Measurements from ENCODE around the gene PCBP3. TPM values are rescaled to one million over a fixed set of nuclear protein-coding genes. Genes with fewer than 3 reads are reported as not detected.
A peak's percentile ranks its signal among the peaks of the same experiment; 100 is the strongest.

PCBP3 gene
- total and polyA plus RNA-seq, 8 donors = 0.83 to 4.3 (median 1.7) TPM

DNA sequence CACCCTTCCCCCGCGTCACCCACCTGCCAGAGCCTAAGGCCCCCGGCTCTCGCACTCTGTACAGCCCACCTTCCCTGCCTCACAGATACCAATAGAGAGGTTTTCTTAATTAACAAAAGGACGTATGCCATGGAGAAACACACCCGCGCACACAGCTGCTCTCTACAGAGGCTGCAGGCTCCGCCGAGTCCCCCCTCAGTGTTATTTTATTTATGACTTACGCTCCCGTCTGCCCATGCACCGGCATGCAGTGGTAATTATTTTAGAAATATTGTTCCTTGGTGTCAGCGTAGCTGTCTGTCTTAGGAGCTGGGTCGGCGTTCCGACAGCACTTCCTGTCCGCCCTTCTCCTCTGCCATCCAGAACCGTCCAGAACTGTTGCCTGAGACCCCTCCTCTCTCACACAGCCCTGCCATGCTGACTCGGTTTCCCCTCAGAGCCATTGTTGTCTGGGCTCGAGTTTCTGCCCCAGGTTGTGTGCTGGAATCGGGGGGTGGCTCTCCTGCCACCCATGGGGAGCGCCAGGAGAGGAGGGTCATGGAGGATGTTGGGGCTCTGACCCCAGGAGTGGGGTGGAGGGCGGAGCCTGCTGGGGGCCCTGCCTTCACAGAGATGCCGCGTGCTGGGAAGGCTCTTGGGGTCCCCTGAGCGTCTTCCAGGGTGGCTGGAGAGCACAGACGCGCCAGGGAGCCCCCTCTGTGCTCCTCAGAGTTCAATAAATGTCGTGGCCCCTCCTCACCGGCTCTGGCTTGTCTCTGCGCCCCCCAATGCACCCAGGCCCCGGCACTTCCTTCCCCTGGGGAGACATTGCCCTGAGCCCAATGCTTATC lies 298.4 kb downstream of the PCBP3 start:
- no peak for FAIRE-seq
- WGBS, 2 donors = 70 to 84% methylated on average over 32 of the region's 32 CpGs
- Histone ChIP-seq H3K4me1 (no peaks in the 10 kb centered on the region), H3K27me3 (no peaks in the 10 kb centered on the region), H3K4me3 (no peak overlapping the region), H3K9me3 (no peaks in the 10 kb centered on the region), H3K36me3 (no peaks in the 10 kb centered on the region), H3K27ac (no peak overlapping the region)
- no peak for ATAC-seq
- no peak for DNase-seq
- no peak for TF ChIP-seq CTCF (IDR thresholded peaks at IDR 0.05)
- intact Hi-C loops (cut with DNase I) = no loop called here

DNA sequence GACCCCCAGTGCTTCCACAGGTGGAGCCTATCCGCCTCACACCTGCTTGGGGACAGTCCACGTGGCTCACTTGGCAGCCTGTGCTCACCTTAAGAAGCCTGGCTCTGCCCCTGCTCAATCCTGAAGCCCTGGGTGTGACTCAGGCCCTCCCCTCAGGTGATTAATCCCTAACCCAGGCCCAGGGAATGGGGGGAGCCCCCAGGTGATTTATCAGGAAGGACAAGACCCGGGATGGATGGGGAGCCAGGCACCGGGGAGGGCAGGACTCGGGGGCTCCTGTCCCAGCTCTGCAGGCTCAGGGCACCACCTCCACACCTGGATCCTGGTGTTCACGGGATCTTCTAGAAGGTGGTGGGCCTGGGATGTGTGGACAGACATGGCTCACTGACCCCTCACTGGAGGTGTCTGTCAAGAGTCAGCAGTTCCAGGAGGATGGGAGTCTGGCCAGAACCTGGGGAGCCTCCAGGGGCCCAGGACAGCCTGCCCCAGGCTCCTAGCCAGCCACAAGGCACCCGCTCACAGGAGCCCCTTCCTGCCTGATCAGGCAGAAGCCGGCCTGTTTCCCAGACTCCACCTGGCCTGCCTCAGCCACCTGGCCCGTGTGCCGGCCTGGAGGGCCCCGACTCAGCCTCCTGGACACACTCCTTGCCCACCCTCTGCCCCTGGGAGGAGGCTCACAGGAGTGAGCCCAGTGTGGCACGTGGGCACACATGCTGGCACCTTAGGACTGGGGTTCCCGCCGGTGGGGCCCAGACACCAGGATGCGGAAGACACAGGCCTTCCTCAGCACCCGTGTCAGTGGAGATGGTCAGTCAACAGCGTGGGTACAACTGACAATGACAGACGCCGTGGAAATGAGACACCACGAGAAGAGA lies 299.5 kb downstream of the PCBP3 start:
- peak in 1 of 6 donors; percentile 52 for DNase-seq
- no peaks in the 10 kb centered on the region for H3K27me3 ChIP-seq
- H3K27ac ChIP-seq = no peak overlapping the region
- ATAC-seq = no peak
- FAIRE-seq = no peak
- 57 to 72% methylated on average over 16 to 20 of the region's 20 CpGs for WGBS, 2 donors
- intact Hi-C loops (cut with DNase I) = no loop called here
- no peaks in the 10 kb centered on the region for H3K36me3 ChIP-seq
- H3K4me3 ChIP-seq = no peak overlapping the region
- H3K4me1 ChIP-seq = no peaks in the 10 kb centered on the region
- TF ChIP-seq CTCF (IDR thresholded peaks at IDR 0.05) = no peak
- no peaks in the 10 kb centered on the region for H3K9me3 ChIP-seq

DNA sequence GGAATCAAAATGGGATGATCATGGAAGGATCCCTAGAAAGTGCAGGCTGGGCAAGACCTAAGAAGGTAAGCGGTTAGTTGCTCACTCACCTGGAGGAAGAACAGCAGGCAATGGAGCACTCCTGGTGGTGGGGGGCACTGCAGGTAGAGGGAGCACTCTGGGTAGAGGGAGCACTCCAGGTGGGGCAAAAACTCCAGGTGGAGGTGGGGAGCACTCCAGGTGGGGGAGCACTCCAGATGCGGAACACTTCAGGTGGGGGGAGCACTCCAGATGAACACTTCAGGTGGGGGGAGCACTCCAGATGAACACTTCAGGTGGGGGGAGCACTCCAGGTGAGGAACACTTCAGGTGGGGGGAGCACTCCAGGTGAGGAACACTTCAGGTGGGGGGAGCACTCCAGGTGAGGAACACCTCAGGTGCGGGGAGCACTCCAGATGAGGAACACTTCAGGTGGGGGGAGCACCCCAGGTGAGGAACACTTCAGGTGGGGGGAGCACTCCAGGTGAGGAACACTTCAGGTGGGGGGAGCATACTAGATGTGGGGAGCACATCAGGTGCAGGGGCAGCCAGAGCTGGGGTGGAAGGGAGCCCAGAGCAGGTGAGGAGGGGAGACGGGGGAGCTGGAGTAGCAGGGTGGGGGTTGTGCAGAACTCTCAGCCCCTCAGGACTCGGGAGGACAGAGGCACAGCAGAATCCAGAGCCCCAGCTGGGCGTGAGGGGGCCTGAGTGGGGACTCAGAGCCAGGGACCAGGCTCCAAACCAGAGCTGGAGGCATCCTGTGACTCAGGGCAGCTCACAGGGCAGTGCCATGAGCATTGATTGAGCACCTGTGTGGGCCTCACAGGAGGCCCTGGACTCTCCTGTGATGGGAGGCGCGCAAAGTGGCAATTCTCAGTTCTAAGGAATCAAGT lies 300.4 kb downstream of the PCBP3 start:
- H3K9me3 ChIP-seq = no peaks in the 10 kb centered on the region
- H3K36me3 ChIP-seq = no peaks in the 10 kb centered on the region
- H3K27ac ChIP-seq = no peak overlapping the region
- intact Hi-C loops (cut with DNase I) = no loop called here
- no peaks in the 10 kb centered on the region for H3K4me1 ChIP-seq
- no peak for ATAC-seq
- TF ChIP-seq CTCF (IDR thresholded peaks at IDR 0.05) = no peak
- H3K4me3 ChIP-seq = no peak overlapping the region
- FAIRE-seq = no peak
- WGBS, 2 donors = 74% methylated on average over 7 to 8 of the region's 8 CpGs
- H3K27me3 ChIP-seq = no peaks in the 10 kb centered on the region
- no peak for DNase-seq

GRCh38 chr21:45944601-45945000 lies 301.1 kb downstream of the PCBP3 start:
- Histone ChIP-seq H3K27me3 (no peaks in the 10 kb centered on the region), H3K4me3 (no peak overlapping the region), H3K36me3 (no peaks in the 10 kb centered on the region), H3K27ac (no peak overlapping the region), H3K9me3 (no peaks in the 10 kb centered on the region), H3K4me1 (no peaks in the 10 kb centered on the region)
- ATAC-seq (no peak), FAIRE-seq (no peak), DNase-seq (no peak)
- no peak for TF ChIP-seq CTCF (IDR thresholded peaks at IDR 0.05)
- intact Hi-C loops (cut with DNase I) = no loop called here
- 68 to 71% methylated on average over 14 of the region's 14 CpGs for WGBS, 2 donors

All from pancreas (tissue), 10 donors.